Trophoblast cell (in vitro differentiated cells and primary cell): ENCODE measurements around the gene SNX19.

Source experiments
- DNase-seq, 2 donors: peaks; one replicate each; pipeline ENCODE4 v3.0.0-alpha.2; 2016
- H2AFZ ChIP-seq: 2 replicates; pipeline ENCODE4 v1.6.1; 2013; ENCODE audit warnings: low read length, moderate library complexity, mild to moderate bottlenecking; ENCODE audit not compliant: insufficient read depth, poor library complexity
- H2AK5ac ChIP-seq: 2 replicates; pipeline ENCODE4 v1.6.1; 2013; ENCODE audit warnings: mild to moderate bottlenecking, low read length
- H2BK120ac ChIP-seq: 2 replicates; pipeline ENCODE4 v1.6.1; 2013; ENCODE audit warnings: low read length, mild to moderate bottlenecking, moderate library complexity; ENCODE audit not compliant: insufficient read depth, poor library complexity
- H2BK12ac ChIP-seq: 2 replicates; pipeline ENCODE4 v1.6.1; 2013; ENCODE audit warnings: mild to moderate bottlenecking, low read length, moderate library complexity
- H2BK5ac ChIP-seq: 2 replicates; pipeline ENCODE4 v1.6.1; 2013; ENCODE audit warnings: low read length, low read depth, moderate library complexity, mild to moderate bottlenecking; ENCODE audit not compliant: poor library complexity
- H3K14ac ChIP-seq: 2 replicates; pipeline ENCODE4 v1.6.1; 2013; ENCODE audit warnings: mild to moderate bottlenecking, low read length
- H3K18ac ChIP-seq: 2 replicates; pipeline ENCODE4 v1.6.1; 2013; ENCODE audit warnings: mild to moderate bottlenecking, low read length
- H3K23ac ChIP-seq: 2 replicates; pipeline ENCODE4 v1.6.1; 2013; ENCODE audit warnings: low read length
- H3K27ac ChIP-seq: 2 replicates; pipeline ENCODE4 v1.5.1; 2013; ENCODE audit warnings: low read depth, mild to moderate bottlenecking, inconsistent platforms, low read length, moderate library complexity
- H3K27me3 ChIP-seq: 2 replicates; pipeline ENCODE4 v1.6.1; 2013; ENCODE audit warnings: inconsistent platforms, mild to moderate bottlenecking, low read length, moderate library complexity; ENCODE audit not compliant: insufficient read depth
- H3K36me3 ChIP-seq, 2 experiments: 1 replicate in 1 of 2; 2 replicates in 1 of 2; pipeline ENCODE4 v1.6.1; 2013; ENCODE audit warnings: low read length in 2 of 2, mild to moderate bottlenecking in 2 of 2, moderate library complexity in 1 of 2; ENCODE audit not compliant: insufficient read depth in 2 of 2, control insufficient read depth in 1 of 2
- H3K4ac ChIP-seq: 2 replicates; pipeline ENCODE4 v1.6.1; 2013; ENCODE audit warnings: low read depth, mild to moderate bottlenecking, low read length, moderate library complexity
- H3K4me1 ChIP-seq, 2 experiments: 1 replicate in 1 of 2; 2 replicates in 1 of 2; pipeline ENCODE4 v1.6.1; 2013; ENCODE audit warnings: low read length in 2 of 2, mild to moderate bottlenecking in 2 of 2, moderate library complexity in 1 of 2; ENCODE audit not compliant: insufficient read depth in 2 of 2, control insufficient read depth in 1 of 2
- H3K4me2 ChIP-seq: 2 replicates; pipeline ENCODE4 v1.6.1; 2013; ENCODE audit warnings: inconsistent platforms, mild to moderate bottlenecking, low read length, moderate library complexity
- H3K4me3 ChIP-seq: 2 replicates; pipeline ENCODE4 v1.5.1; 2013; ENCODE audit warnings: mild to moderate bottlenecking, low read depth, low read length, inconsistent platforms
- H3K79me1 ChIP-seq: one replicate; pipeline ENCODE4 v1.6.1; 2013; ENCODE audit warnings: low read length
- H3K79me2 ChIP-seq: 2 replicates; pipeline ENCODE4 v1.6.1; 2013; ENCODE audit warnings: low read length, mild to moderate bottlenecking; ENCODE audit not compliant: control insufficient read depth, insufficient read depth, poor library complexity
- H3K9ac ChIP-seq: 2 replicates; pipeline ENCODE4 v1.6.1; 2013; ENCODE audit warnings: mild to moderate bottlenecking, low read length
- H3K9me3 ChIP-seq: 2 replicates; pipeline ENCODE4 v1.6.1; 2013; ENCODE audit warnings: low read depth, mild to moderate bottlenecking, control low read depth, inconsistent platforms, low read length; ENCODE audit not compliant: insufficient read depth
- H4K12ac ChIP-seq: 2 replicates; pipeline ENCODE4 v1.6.1; 2013; ENCODE audit warnings: low read depth, mild to moderate bottlenecking, low read length, moderate library complexity
- H4K8ac ChIP-seq: 2 replicates; pipeline ENCODE4 v1.6.1; 2013; ENCODE audit warnings: low read depth, mild to moderate bottlenecking, low read length, moderate library complexity
- H4K91ac ChIP-seq: one replicate; pipeline ENCODE4 v1.6.1; 2013; ENCODE audit warnings: low read depth, mild to moderate bottlenecking, low read length, moderate library complexity
- WGBS: extraction: QIAGEN DNeasy Blood & Tissue Kit; methylation state at CpG from one replicate; pipeline ENCODE4 v1.1.7; 2013; ENCODE audit warnings: missing lambda C conversion rate; ENCODE audit not compliant: insufficient read length, insufficient coverage; ENCODE audit errors: extremely low coverage; 5-methylcytosine and 5-hydroxymethylcytosine counted together

The SNX19 gene

GRCh38 chr11:130888790-130889189, 27.5 kb downstream of the SNX19 start:
- H2AFZ ChIP-seq, result no peak overlapping the region
- no peak overlapping the region for H3K4me3 ChIP-seq
- no peak overlapping the region for H2BK5ac ChIP-seq
- H3K79me1 ChIP-seq, result no peaks in the 10 kb centered on the region
- no peak overlapping the region for H4K12ac ChIP-seq
- H3K36me3 ChIP-seq, result peaks cover 2 to 14% of the 10 kb centered on the region in 2 experiments
- no peak overlapping the region for H2BK120ac ChIP-seq
- no peak overlapping the region for H3K4me2 ChIP-seq
- H3K18ac ChIP-seq, result no peak overlapping the region
- no peak overlapping the region for H4K91ac ChIP-seq
- H3K14ac ChIP-seq, result no peak overlapping the region
- no peak overlapping the region for H3K23ac ChIP-seq
- H3K4ac ChIP-seq, result no peak overlapping the region
- no peak overlapping the region for H2BK12ac ChIP-seq
- H3K4me1 ChIP-seq, result no peaks in the 10 kb centered on the region
- no peak overlapping the region for H3K27ac ChIP-seq
- DNase-seq, result no peak
- H3K9ac ChIP-seq, result no peak overlapping the region
- no peaks in the 10 kb centered on the region for H3K27me3 ChIP-seq
- H2AK5ac ChIP-seq, result no peak overlapping the region
- no peak overlapping the region for H4K8ac ChIP-seq
- H3K9me3 ChIP-seq, result no peaks in the 10 kb centered on the region
- WGBS, result no CpG with 5 or more reads among the region's 3 CpGs
- no peaks in the 10 kb centered on the region for H3K79me2 ChIP-seq

GRCh38 chr11:130886704-130887103, 29.6 kb downstream of the SNX19 start:
- no peaks in the 10 kb centered on the region for H3K79me1 ChIP-seq
- H3K27ac ChIP-seq, result no peak overlapping the region
- H3K27me3 ChIP-seq, result no peaks in the 10 kb centered on the region
- no peak for DNase-seq
- no peak overlapping the region for H3K23ac ChIP-seq
- no peak overlapping the region for H2BK120ac ChIP-seq
- H3K79me2 ChIP-seq, result no peaks in the 10 kb centered on the region
- no peak overlapping the region for H4K12ac ChIP-seq
- H3K4ac ChIP-seq, result no peak overlapping the region
- no peak overlapping the region for H3K9ac ChIP-seq
- H4K91ac ChIP-seq, result no peak overlapping the region
- no peak overlapping the region for H3K4me2 ChIP-seq
- no peak overlapping the region for H2BK12ac ChIP-seq
- H4K8ac ChIP-seq, result no peak overlapping the region
- no peak overlapping the region for H3K18ac ChIP-seq
- H2AFZ ChIP-seq, result no peak overlapping the region
- WGBS, result no CpG with 5 or more reads among the region's 2 CpGs
- no peak overlapping the region for H3K4me3 ChIP-seq
- H2AK5ac ChIP-seq, result no peak overlapping the region
- H3K36me3 ChIP-seq, result peaks cover 5 to 20% of the 10 kb centered on the region in 2 experiments
- no peak overlapping the region for H3K14ac ChIP-seq
- H3K9me3 ChIP-seq, result no peaks in the 10 kb centered on the region
- H3K4me1 ChIP-seq, result no peaks in the 10 kb centered on the region
- no peak overlapping the region for H2BK5ac ChIP-seq

DNA sequence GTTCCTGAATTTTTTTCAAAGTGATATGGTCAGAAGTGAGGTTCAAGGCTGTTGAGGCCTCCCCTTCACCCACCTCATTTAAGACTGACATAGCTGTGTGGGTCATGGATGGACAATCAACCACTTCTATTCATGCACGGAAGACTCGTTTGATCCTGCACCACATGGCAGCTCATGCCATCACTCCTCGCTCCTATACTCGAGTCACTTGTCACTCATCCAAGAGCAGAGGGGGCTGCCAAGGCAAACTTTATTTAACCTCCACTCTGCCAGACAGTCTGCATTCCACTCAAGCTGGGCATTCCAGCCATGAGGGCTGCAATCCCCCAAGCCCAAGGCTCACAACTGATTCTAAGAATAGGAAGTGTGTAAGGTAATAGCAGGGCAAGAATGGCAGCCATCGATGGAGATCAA, 34.1 kb downstream of the SNX19 start:
- Histone ChIP-seq H4K91ac (no peak overlapping the region), H2AFZ (no peak overlapping the region)
- no CpG with 5 or more reads among the region's 5 CpGs for WGBS

DNA sequence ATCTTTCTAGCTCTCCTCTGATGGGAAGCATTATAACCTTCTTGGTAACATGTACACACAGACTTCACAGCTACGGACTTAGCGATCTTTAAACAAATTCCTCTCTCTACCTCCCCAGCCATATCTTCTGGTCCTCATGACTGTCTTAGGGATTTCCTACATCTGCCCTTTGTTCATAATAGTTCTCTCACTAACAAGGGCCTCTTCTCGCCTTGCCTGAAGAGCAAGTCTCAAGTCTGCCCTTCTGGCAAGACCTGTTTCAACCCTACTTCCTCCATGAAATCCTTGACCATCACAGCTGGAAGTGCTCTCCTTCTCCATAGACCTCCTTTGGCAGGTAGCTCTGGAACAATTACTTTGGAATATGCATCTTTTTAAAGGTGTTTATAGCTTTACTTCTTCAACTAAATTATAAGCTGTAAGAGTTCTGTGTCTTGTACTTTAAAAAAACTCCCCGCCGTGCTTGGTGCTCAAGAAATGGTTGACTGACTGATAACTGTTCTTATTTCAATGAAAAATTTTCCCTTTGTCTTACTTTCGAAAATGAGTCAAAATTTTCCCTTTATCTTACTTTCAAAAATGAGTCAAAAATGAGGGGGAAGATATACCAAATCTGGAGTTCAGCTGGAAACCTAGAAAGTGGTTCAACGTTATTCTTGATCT, 34.7 kb downstream of the SNX19 start:
- H3K4ac ChIP-seq, result no peak overlapping the region

More for the DNA sequence above, 34.1 kb downstream of the SNX19 start:
- Histone ChIP-seq H4K12ac (no peak overlapping the region), H3K23ac (no peak overlapping the region), H2AK5ac (no peak overlapping the region), H3K4me3 (no peak overlapping the region), H3K4ac (no peak overlapping the region), H3K36me3 (peaks cover 13 to 48% of the 10 kb centered on the region in 2 experiments), H3K9ac (no peak overlapping the region), H3K18ac (no peak overlapping the region), H2BK12ac (no peak overlapping the region), H3K14ac (no peak overlapping the region), H3K27me3 (no peaks in the 10 kb centered on the region), H3K9me3 (no peaks in the 10 kb centered on the region), H3K4me2 (no peak overlapping the region), H3K27ac (no peak overlapping the region), H4K8ac (no peak overlapping the region), H2BK120ac (no peak overlapping the region), H3K79me2 (no peaks in the 10 kb centered on the region), H2BK5ac (no peak overlapping the region), H3K79me1 (no peaks in the 10 kb centered on the region), H3K4me1 (no peaks in the 10 kb centered on the region)
- DNase-seq, result no peak

More for the DNA sequence above, 34.7 kb downstream of the SNX19 start:
- Histone ChIP-seq H3K36me3 (peaks cover 15 to 52% of the 10 kb centered on the region in 2 experiments), H3K27me3 (no peaks in the 10 kb centered on the region), H3K79me1 (no peaks in the 10 kb centered on the region), H4K8ac (no peak overlapping the region), H3K14ac (no peak overlapping the region), H3K9me3 (no peaks in the 10 kb centered on the region), H2BK120ac (no peak overlapping the region), H2BK12ac (no peak overlapping the region), H4K91ac (no peak overlapping the region), H2AFZ (no peak overlapping the region), H2AK5ac (no peak overlapping the region), H4K12ac (no peak overlapping the region), H3K18ac (no peak overlapping the region), H3K27ac (no peak overlapping the region), H2BK5ac (no peak overlapping the region), H3K79me2 (no peaks in the 10 kb centered on the region), H3K4me2 (no peak overlapping the region), H3K4me3 (no peak overlapping the region), H3K23ac (no peak overlapping the region), H3K4me1 (no peaks in the 10 kb centered on the region), H3K9ac (no peak overlapping the region)
- no CpG with 5 or more reads among the region's 7 CpGs for WGBS
- no peak for DNase-seq
